GM12878 (cell line): Measurements from ENCODE around the gene JAKMIP1.

ENCODE experiments used
- HDGF ChIP-seq: fragments of 450-650 bp; IDR thresholded peaks from 2 replicates; pipeline ENCODE4 v1.6.1; 2016; ENCODE audit warnings: antibody characterized with exemption
- PAX5 ChIP-seq: IDR thresholded peaks from 2 replicates; pipeline ENCODE4 v1.6.1; 2011; ENCODE audit warnings: low read depth, low read length, borderline replicate concordance

DNA sequence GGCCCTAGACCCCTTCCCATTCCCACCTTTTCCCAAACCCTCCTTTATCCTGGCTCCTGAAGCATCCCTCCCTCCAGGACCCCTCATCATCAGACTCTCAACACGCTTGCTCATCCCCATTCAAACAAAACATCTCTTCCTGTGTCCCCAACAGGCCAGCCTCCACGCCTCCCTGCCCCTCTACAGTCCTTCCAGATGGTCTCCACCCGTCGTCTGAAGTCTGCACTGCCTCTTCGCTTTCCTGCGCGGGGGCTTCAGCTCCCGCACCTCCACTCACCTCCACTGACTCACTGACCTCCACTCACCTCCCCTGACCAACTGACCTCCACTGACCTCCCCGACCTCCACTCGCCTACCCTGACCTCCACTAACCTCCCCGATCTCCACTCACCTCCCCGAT lies 39.8 kb downstream of the JAKMIP1 start:
- TF ChIP-seq PAX5 (no peak), HDGF (no peak)
